Ishikawa (cell line): ENCODE results near the gene BABAM2.

Experiments
- CEBPB ChIP-seq: IDR thresholded peaks from 2 replicates; pipeline ENCODE4 v1.6.1; 2012
- MAX ChIP-seq: IDR thresholded peaks from 2 replicates; pipeline ENCODE4 v1.6.1; 2012
- NFIC ChIP-seq: IDR thresholded peaks from 2 replicates; pipeline ENCODE4 v1.6.1; 2012
- TCF12 ChIP-seq: IDR thresholded peaks from 2 replicates; pipeline ENCODE4 v1.6.1; 2012; ENCODE audit warnings: low read depth

- TF ChIP-seq NFIC, result no peak
- no peak for TF ChIP-seq TCF12
- no peak for TF ChIP-seq CEBPB
- no peak for TF ChIP-seq MAX
Observed at GRCh38 chr2:28296904-28297303, 406.4 kb downstream of the BABAM2 start.
